HL-60 (cell line): ENCODE results near the gene PIK3R1.

ENCODE experiments used
- DNase-seq, 2 experiments: peaks; one replicate each; pipeline ENCODE4 v3.0.0-alpha.2; 2010 to 2020; ENCODE audit warnings: low read depth in 1 of 2, low spot score in 1 of 2
- H3K27ac ChIP-seq: fragments of 250-450 bp; sonication (Bioruptor Pico); replicated peaks from 2 replicates; pipeline ENCODE4 v1.5.1; 2020; ENCODE audit warnings: mild to moderate bottlenecking, moderate library complexity
- H3K27me3 ChIP-seq: fragments of 250-450 bp; sonication (Bioruptor Pico); 2 replicates; pipeline ENCODE4 v1.5.1; 2021; ENCODE audit warnings: mild to moderate bottlenecking, moderate library complexity; ENCODE audit not compliant: insufficient read depth, poor library complexity, severe bottlenecking
- H3K4me3 ChIP-seq: replicated peaks from 2 replicates; pipeline ENCODE4 v1.5.1; 2011; ENCODE audit warnings: mild to moderate bottlenecking, control low read depth, low read length; ENCODE audit not compliant: insufficient read depth
- CTCF ChIP-seq: IDR thresholded peaks from one replicate; pipeline ENCODE4 v1.5.1; 2011; ENCODE audit warnings: low read length, control low read depth, inconsistent platforms; ENCODE audit not compliant: insufficient read depth
- GABPA ChIP-seq: IDR thresholded peaks from 2 replicates; pipeline ENCODE4 v1.6.1; 2012; ENCODE audit warnings: low read depth
- POLR2AphosphoS5 ChIP-seq: IDR thresholded peaks from 2 replicates; pipeline ENCODE4 v1.6.1; 2012; ENCODE audit warnings: low read depth
- SPI1 ChIP-seq: IDR thresholded peaks from 2 replicates; pipeline ENCODE4 v1.6.1; 2012; ENCODE audit warnings: low read depth, mild to moderate bottlenecking, borderline replicate concordance
- TF ChIP-seq, protein P1 (sequence below): IDR thresholded peaks from 2 replicates; pipeline ENCODE4 v1.6.1; 2012; ENCODE audit warnings: low read depth; ENCODE audit not compliant: insufficient replicate concordance

The PIK3R1 gene

GRCh38 chr5:68254810-68255209, 39.3 kb downstream of the PIK3R1 start:
- H3K27ac ChIP-seq = no peak overlapping the region
- H3K27me3 ChIP-seq = no peaks in the 10 kb centered on the region
- TF ChIP-seq POLR2AphosphoS5 = no peak
- no peak for TF ChIP-seq CTCF
- TF ChIP-seq, protein P1, sequence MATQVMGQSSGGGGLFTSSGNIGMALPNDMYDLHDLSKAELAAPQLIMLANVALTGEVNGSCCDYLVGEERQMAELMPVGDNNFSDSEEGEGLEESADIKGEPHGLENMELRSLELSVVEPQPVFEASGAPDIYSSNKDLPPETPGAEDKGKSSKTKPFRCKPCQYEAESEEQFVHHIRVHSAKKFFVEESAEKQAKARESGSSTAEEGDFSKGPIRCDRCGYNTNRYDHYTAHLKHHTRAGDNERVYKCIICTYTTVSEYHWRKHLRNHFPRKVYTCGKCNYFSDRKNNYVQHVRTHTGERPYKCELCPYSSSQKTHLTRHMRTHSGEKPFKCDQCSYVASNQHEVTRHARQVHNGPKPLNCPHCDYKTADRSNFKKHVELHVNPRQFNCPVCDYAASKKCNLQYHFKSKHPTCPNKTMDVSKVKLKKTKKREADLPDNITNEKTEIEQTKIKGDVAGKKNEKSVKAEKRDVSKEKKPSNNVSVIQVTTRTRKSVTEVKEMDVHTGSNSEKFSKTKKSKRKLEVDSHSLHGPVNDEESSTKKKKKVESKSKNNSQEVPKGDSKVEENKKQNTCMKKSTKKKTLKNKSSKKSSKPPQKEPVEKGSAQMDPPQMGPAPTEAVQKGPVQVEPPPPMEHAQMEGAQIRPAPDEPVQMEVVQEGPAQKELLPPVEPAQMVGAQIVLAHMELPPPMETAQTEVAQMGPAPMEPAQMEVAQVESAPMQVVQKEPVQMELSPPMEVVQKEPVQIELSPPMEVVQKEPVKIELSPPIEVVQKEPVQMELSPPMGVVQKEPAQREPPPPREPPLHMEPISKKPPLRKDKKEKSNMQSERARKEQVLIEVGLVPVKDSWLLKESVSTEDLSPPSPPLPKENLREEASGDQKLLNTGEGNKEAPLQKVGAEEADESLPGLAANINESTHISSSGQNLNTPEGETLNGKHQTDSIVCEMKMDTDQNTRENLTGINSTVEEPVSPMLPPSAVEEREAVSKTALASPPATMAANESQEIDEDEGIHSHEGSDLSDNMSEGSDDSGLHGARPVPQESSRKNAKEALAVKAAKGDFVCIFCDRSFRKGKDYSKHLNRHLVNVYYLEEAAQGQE = no peak
- TF ChIP-seq SPI1 = no peak
- TF ChIP-seq GABPA = no peak
- DNase-seq = no peak
- no peak overlapping the region for H3K4me3 ChIP-seq

GRCh38 chr5:68255305-68256120, 40.0 kb downstream of the PIK3R1 start:
- H3K27ac ChIP-seq = no peak overlapping the region
- TF ChIP-seq, protein P1 = no peak
- TF ChIP-seq GABPA (no peak), SPI1 (no peak), CTCF (no peak), POLR2AphosphoS5 (no peak)
- no peak overlapping the region for H3K4me3 ChIP-seq
- DNase-seq = no peak
- no peaks in the 10 kb centered on the region for H3K27me3 ChIP-seq

- no peaks in the 10 kb centered on the region for H3K27me3 ChIP-seq
- TF ChIP-seq, protein P1 = no peak
- TF ChIP-seq POLR2AphosphoS5 (no peak), GABPA (no peak), CTCF (no peak), SPI1 (no peak)
- H3K27ac ChIP-seq = no peak overlapping the region
- no peak for DNase-seq
- no peak overlapping the region for H3K4me3 ChIP-seq
These were observed 41.7 kb downstream of the PIK3R1 start for GRCh38 chr5:68257210-68257609.
